Activated CD8-positive, alpha-beta memory T cell treated with anti-CD3 and anti-CD28 coated beads for 48 hours (primary cell): Measurements from ENCODE around the gene IDH1.
"Not testable (repeated sequence)": the region's sequence is repeated elsewhere in the genome, so short reads cannot be mapped to it uniquely, and the experiment has no call there.

ENCODE experiments used
- DNase-seq, 3 experiments: peaks; one replicate each; pipeline ENCODE4 v3.0.0-alpha.2; 2020; ENCODE audit warnings: low read depth in 2 of 3, low spot score in 2 of 3

The IDH1 gene

DNA sequence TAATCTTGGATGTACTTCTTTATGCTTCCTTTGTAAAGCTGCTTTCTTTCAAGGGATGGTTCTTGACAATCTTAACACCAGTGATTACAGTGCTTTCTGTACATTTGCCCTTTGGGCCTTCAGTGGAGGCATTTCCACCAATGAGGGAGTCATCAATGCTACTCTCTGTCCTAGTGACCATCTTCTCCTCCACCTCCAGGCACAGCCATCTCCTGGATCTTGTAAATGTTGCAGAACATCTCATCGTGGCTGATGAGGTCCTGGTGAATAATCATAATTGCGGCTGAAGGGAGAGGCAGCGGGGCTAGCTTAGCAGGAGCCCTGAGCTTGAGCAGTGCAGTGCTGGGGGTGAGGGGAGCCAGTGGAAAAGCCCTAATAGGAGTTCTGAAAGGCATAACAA, 32.5 kb downstream of the IDH1 start:
- DNase-seq = no peak

DNA sequence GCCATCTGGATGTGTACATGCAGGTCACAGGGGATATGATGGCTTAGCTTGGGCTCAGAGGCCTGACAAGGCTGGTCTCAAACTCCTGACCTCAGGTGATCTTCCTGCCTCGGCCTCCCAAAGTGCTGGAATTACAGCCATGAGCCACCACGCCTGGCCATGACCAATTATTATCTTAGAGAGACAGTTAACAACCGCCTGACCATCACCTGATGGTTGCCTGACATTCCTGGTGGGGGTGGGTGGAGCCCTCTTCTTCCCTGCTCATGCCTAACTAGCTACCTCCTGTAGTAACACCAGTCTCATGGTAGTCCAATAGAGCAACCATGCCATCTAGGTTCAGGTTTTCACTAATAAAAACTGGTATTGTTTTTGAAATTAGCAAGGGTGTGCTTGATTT, 33.0 kb downstream of the IDH1 start:
- DNase-seq = not testable (repeated sequence)

DNA sequence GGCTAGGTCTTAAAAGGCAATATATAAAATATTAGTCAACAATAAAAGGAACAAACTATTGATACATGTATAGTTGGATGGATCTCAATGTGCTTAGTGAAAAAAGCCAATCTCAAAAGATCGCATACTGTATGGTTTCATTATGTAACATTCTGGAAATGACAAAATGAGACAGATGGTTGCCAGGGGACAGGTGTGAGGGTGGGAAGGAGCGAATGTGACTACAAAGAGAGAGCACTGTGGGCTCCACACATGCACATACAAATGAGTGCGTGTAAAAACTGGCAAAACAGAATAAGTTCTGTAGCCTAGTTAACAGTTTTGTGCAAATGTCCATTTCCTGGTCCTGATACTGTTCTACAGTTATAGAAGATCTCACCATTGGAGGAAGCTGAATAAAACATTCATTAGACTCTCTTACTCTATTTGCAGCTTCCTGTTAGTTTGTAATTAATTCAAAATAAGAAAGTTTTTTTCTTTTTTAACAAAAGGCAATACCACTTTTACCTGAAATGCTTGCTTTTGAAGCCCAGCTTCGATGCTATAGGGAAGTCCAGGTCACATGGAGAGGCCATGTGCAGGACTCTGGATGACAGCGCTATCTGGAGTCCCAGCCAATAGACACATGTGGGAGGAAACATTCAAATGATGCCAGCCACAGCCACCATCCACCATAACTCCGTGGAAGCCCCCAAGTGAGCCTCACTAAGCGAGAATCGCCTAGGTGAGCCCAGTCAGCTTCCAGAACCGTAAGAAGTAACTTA, 44.0 kb downstream of the IDH1 start:
- DNase-seq = no peak

DNA sequence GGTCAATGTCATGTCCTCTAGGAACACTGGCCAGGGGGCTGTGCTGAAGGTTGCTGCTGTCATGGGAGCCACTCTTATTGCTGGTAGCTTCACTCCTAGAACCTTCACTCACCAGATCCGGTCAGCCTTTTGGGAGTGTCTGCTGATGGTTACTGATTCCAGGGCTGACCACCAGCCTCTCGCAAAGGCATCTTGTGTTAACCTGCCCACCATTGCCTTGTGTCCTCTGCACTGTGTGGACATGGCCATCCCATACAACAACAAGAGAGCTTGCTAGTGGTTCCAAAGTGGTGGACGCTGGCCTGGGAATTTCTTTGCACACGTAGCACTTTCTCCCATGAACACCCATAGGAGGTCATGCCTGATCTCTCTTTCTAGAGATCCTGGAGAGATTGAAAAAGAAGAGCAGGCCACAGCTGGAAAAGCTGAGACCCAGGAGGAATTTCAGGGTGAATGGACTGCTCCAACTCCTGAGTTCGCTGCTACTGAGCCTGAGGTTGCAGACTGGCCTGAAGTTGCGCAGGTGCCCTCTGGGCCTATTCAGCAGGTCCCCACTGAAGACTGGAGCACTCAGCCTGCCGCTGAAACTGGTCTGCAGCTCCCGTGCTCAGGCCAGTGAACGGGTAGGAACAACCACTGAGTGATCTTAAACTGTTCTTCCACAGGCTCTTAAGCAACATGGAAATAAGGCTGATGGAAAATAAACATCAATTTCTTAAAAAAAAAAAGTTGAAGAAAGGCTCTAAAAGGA, 46.4 kb downstream of the IDH1 start:
- no peak for DNase-seq

DNA sequence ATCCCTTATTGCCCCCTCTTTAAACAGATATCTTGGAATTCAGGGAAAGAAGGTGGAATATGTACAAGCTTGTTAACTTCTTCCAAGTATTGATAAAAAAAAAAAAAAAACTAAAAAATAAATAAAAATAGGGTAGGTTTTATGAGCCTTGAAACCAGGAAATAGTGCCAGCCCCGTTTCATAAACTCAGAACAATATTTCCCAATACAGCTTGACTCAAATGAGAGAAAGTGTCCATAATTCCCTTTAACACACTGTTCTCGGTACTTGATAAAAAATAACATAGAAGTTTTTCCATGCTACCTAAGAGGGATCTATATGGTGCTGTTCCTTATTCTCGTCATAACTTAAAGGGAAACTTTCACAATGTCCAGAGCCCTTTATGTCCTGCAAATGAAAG, 47.1 kb downstream of the IDH1 start:
- DNase-seq = no peak

DNA sequence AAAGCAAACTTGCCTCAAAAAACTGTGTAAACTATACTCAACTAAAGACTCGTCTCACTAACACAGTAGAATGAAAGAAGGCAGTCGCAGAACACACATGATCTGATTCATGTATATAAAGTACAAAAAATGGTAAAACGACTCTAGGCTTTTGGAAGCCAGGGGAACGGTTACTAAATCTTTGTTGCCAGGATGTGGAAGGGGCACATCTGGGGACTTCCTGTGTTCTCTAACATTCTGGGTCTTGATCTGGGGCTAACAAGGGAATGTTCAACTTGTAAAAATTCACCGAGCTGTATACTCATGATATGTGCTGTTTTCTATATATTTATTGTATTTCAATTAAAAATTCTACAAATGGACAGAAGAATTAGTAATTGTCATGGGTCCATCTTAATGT, 50.7 kb downstream of the IDH1 start:
- no peak for DNase-seq

DNA sequence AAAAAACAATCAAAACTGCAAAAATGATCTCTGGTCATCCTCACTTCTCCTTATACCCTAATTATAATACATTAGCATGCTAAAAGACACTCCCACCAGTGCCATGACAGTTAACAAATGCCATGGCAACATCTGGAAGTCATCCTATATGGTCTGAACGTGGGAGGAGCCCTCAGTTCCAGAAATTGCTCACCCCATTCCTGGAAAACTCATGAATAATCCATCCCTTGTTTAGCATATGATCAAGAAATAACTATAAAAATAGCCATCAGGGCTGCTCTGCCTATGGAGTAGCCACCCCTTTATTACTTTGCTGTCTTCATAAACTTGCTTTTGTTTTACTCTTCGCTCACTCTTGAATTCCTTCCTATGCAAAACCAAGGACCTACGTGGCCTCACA, 59.3 kb downstream of the IDH1 start:
- no peak for DNase-seq

DNA sequence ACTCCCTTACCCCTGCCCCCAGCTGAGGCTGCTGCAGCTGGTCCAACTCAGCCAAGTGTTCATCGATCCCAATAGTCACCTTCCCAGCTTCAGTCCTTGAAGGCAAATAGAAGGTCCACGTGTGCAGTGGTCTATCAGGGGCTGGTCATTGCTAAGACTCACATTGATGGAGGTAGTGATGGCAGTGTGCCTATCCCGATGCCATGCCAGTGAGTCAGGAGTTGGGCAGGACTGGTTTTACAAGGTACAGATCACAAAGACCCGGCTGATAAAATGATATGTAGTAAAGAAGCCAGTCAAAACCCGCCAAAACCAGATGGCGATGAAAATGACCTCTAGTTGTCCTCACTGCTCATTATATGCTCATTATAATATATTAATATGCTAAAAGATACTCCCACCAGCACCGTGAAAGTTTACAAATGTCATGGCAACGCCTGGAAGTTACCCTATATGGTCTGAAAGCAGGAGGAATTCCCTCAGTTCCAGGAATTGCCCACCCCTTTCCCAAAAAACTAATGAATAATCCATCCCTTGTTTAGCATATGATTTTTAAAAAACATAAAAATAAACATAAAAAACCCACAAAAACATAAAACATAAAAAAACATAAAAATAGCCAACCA, 62.1 kb downstream of the IDH1 start:
- no peak for DNase-seq

DNA sequence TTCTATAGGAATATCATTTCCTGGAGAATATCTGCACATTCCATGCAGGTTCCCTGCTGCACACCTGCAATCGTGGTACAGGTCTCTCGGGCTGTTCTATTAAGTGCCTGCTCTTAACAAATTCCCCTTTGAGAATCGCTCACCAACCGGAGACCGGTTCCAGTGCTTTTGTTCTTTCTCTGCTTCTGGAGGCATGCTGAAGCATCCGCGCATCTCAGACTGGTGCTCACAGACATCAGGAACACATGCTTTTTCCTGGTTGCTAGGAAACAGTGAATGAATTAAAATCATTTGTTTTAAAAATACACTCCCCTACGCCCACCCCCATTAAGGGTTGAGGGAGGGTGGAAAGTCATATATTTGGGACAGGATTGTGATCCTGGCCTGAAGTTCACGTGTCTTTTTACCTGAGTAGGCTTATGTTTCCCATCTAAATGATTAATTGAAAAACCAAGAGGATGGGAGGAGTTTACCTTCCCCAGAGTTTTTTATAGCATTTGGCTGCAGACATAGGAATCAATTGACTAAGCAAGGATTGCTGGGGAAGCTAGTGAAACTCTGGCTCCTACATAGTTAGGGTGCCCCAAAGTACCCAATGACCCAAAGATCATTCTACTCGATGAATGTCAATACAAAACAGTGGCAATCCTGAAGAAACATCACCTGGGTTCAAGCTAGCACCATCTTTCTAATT, 64.9 kb downstream of the IDH1 start, which contains the start of gene C2orf80:
Gene C2orf80 (minus strand): TSS at position 221 of the 694 bp plus-strand sequence. CDS start 3,044 bp downstream, outside the sequence.
- no peak for DNase-seq

DNA sequence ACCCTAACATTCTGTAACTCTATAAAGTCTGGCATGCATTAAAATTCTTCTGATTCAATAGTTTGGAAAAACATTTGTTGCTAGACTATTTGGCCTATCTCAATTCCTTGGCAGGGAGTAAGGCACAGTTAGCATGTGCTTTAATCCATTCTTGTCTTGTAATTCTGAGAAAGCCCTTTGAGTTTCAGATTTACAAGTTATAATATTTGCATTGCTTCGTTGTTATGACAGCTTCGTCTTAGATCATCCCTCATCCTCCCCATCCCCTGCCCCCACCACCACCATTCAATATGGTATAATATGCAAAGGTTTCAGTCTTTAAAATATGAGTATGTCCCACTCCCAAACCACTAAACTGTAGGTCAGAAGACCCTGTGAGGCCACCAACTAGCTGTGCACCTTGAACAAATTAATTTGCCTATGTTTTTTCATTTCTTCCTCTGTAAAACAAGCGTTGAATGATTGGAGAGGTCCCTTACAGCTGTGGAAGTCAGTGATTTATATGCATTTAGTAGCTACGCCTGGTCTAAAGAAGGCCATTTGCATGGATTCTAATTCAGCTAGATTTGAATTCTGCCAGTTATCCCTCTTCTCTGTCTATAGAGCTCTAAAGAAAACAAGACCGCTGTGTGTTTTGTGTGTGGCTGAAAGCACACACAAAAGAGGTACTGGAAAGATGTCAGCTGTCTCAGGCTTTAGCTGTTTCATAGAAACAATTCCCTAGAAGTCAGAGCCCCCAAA, 65.6 kb downstream of the IDH1 start:
- DNase-seq = no peak

DNA sequence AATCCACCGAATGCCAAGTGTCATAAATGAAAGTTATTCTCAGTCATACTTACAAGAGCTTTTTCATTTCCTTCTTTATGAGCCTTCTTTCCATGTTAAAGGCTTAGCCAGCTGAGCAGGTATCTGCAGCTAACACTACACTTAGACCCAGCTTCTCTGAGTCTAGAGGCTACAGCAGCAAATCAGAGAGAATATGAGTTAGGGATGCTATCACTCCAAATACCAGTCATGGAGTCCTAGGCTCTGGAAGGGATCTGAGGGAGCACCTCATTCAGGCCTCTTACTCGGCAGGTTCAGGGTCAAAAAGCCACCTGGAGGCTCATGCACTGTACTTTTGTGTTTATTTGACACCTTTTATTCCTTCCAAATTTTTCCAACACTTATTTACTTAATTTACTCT, 68.0 kb downstream of the IDH1 start:
- DNase-seq = no peak

DNA sequence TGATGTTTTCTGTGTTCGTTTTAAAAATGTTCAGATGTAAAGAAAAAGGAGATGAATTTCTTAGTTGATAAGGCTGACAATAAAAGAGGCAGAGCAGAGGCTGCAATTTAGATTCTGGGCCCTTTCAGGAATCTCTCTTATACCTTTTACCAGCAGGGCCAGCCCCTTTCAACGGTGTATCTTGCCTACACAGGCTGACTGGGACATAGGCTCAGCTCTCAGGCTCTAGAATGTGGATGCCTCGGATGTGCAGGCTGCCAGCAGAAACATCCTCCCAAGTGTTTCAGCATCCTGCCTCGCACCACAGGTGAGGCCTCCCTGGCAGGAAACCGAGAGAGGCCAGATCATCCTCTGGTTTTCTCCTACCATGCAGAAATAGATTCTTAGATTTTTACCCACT, 68.4 kb downstream of the IDH1 start:
- DNase-seq = no peak
